Peyer's patch (tissue), 4 donors: ENCODE data around the gene AKR7A2. TPM values are rescaled to one million over a fixed set of nuclear protein-coding genes. Genes with fewer than 3 reads are reported as not detected.

ENCODE experiments used
- DNase-seq, 3 donors: peaks; one replicate each; pipeline ENCODE4 v3.0.0-alpha.2; 2017 to 2019
- H3K27ac ChIP-seq, 4 donors: fragments of 200-600 bp; sonication (generic); one replicate each; pipeline ENCODE4 v1.5.1; 2016 to 2019
- H3K27me3 ChIP-seq, 2 donors: fragments of 200-600 bp; sonication (generic); one replicate each; pipeline ENCODE4 v1.5.1; 2019
- H3K36me3 ChIP-seq, 3 donors: fragments of 200-600 bp; sonication (generic); one replicate each; pipeline ENCODE4 v1.5.1; 2016 to 2019
- H3K4me1 ChIP-seq, 4 donors: fragments of 200-600 bp; sonication (generic); one replicate each; pipeline ENCODE4 v1.5.1; 2016 to 2019
- H3K4me3 ChIP-seq, 4 donors: fragments of 200-600 bp; sonication (generic); 1 replicate in 3 of 4; 2 replicates in 1 of 4; pipeline ENCODE4 v1.5.1; 2016 to 2019; ENCODE audit warnings: mild to moderate bottlenecking in 1 of 4
- H3K9me3 ChIP-seq, 4 donors: fragments of 200-600 bp; sonication (generic); one replicate each; pipeline ENCODE4 v1.5.1; 2016 to 2019; ENCODE audit warnings: mild to moderate bottlenecking in 1 of 4
- POLR2A ChIP-seq, 2 donors: fragments of 450-650 bp; IDR thresholded peaks; one replicate each; pipeline ENCODE4 v1.5.1; 2017; ENCODE audit warnings: antibody characterized with exemption in 2 of 2, mild to moderate bottlenecking in 2 of 2, moderate library complexity in 2 of 2
- total RNA-seq, 4 donors: library from RNA; depleted of rRNA; stranded (reverse); fragments of >200 nt; gene quantifications; one replicate each; pipeline ENCODE4 v1.1.0, GENCODE V29; 2016
- TF ChIP-seq, protein P1 (sequence below), 6 experiments: fragments of 450-650 bp in 4 of 6; fragments of 200-600 bp in 2 of 6; sonication (generic) in 1 of 6; IDR thresholded peaks; one replicate each; pipeline ENCODE4 v1.5.1; 2017 to 2019; ENCODE audit warnings: antibody characterized with exemption in 6 of 6, mild to moderate bottlenecking in 3 of 6, moderate library complexity in 1 of 6

Gene AKR7A2
- total RNA-seq, 4 donors from 2014 or later = 56.1 to 168 (median 137) TPM

DNA sequence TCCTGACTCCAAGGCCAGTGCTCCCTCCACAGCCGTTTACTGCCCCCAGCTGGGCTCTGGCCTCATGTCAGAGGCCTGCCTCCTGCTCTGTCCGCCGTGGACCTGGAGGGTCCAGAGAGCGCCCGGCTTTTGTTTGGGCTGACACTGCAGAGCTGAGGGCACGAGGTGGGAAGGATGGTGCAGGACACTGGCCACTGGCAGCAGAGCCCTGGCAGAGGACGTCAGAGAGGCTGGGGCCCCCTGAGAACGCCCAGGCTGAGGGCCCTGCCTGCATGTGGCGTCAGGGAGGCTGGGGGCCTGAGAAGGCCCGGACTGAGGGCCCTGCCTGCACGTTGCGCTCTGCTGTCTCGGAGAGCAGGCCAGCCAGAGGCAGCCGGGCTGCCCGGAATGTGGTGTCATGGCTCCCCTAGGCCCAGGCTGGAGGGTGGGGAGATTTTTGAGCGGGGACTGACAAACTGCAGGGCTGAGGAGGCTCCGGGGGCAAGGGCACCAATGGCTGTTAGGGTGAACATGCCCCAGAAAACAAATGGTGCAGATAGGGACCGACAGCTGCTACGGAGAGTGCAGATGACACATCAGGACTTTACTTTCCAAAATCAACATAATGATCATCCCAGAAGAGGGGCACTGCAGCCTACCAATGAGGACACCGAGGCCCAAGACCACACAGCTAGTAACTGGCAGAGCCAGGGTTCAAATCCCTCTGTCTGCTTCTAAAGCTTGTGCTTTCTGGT lies 31.8 kb upstream of the AKR7A2 start:
- no peaks in the 10 kb centered on the region for H3K9me3 ChIP-seq
- peaks cover 0 to 13% (median 0%) of the 10 kb centered on the region in 4 donors for H3K4me1 ChIP-seq
- peaks cover 0 to 67% (median 0%) of the 10 kb centered on the region in 3 donors for H3K36me3 ChIP-seq
- TF ChIP-seq, protein P1, sequence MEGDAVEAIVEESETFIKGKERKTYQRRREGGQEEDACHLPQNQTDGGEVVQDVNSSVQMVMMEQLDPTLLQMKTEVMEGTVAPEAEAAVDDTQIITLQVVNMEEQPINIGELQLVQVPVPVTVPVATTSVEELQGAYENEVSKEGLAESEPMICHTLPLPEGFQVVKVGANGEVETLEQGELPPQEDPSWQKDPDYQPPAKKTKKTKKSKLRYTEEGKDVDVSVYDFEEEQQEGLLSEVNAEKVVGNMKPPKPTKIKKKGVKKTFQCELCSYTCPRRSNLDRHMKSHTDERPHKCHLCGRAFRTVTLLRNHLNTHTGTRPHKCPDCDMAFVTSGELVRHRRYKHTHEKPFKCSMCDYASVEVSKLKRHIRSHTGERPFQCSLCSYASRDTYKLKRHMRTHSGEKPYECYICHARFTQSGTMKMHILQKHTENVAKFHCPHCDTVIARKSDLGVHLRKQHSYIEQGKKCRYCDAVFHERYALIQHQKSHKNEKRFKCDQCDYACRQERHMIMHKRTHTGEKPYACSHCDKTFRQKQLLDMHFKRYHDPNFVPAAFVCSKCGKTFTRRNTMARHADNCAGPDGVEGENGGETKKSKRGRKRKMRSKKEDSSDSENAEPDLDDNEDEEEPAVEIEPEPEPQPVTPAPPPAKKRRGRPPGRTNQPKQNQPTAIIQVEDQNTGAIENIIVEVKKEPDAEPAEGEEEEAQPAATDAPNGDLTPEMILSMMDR (IDR thresholded peaks at IDR 0.05) = no peak
- TF ChIP-seq POLR2A (IDR thresholded peaks at IDR 0.05) = no peak
- no peaks in the 10 kb centered on the region for H3K27me3 ChIP-seq
- no peak for DNase-seq
- no peak overlapping the region for H3K4me3 ChIP-seq
- H3K27ac ChIP-seq = peak overlapping the region in 1 of 4 donors; percentile 18

GRCh38 chr1:19342894-19343616 lies 31.1 kb upstream of the AKR7A2 start:
- no peaks in the 10 kb centered on the region for H3K27me3 ChIP-seq
- peaks cover 0 to 13% (median 0%) of the 10 kb centered on the region in 4 donors for H3K4me1 ChIP-seq
- no peak for DNase-seq
- no peak for TF ChIP-seq POLR2A (IDR thresholded peaks at IDR 0.05)
- TF ChIP-seq, protein P1 (IDR thresholded peaks at IDR 0.05) = no peak
- peaks cover 0 to 71% (median 0%) of the 10 kb centered on the region in 3 donors for H3K36me3 ChIP-seq
- H3K27ac ChIP-seq = no peak overlapping the region
- no peak overlapping the region for H3K4me3 ChIP-seq
- H3K9me3 ChIP-seq = no peaks in the 10 kb centered on the region

- TF ChIP-seq, protein P1 (IDR thresholded peaks at IDR 0.05) = no peak
- TF ChIP-seq POLR2A (IDR thresholded peaks at IDR 0.05) = no peak
These were observed 30.3 kb upstream of the AKR7A2 start for GRCh38 chr1:19342062-19342750.

DNA sequence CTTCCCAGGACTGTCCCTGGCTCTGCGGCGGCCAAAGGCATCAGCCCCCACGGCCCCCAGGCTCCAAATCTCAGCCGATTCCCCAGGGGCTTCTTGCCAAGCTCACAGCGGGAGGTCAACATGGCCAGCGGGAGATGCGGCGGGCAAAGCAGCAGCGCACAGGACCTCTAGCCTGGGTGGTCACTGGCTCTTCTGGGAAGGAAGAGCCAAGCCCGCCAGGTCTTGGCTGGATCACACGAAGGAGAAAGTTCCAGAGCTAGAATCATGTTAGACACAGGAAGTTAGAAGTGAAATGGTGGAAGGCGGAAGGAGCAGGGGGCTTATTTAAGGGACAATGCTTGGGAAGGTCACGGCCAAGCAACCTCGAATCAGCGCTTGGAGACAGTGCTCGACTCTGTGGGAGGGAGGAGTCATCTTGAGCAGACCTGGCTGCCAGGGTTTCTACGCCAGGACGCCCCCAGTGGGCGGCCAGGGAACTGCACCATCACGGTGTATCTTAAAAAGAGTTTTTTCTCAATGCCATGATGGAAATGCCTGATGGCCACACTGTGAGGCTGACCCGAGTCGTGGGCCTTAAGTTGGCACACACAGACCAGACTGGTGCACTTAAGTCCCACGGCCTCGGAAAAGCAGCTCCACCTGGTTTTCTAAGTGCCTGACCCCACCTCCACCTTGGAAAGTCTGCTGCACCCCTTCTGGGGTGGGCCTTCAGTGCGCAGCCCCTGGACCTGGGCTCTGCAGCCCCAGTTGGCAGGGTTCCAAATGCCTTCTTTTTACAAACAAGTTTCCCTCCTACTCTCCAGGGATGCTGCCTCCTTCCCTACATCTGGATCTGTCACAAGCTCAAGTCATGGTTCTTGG lies 29.5 kb upstream of the AKR7A2 start:
- TF ChIP-seq, protein P1 (IDR thresholded peaks at IDR 0.05) = peak; percentile 45 to 90 (median 83)
- TF ChIP-seq POLR2A (IDR thresholded peaks at IDR 0.05) = no peak
- Histone ChIP-seq H3K4me1 (peaks cover 0 to 13% (median 0%) of the 10 kb centered on the region in 4 donors), H3K27me3 (no peaks in the 10 kb centered on the region), H3K27ac (no peak overlapping the region), H3K36me3 (peaks cover 0 to 75% (median 0%) of the 10 kb centered on the region in 3 donors), H3K9me3 (no peaks in the 10 kb centered on the region), H3K4me3 (no peak overlapping the region)
- peak; percentile 60 to 89 (median 80) for DNase-seq

More at GRCh38 chr1:19342062-19342750, 30.3 kb upstream of the AKR7A2 start:
- no peak for DNase-seq
- Histone ChIP-seq H3K4me3 (no peak overlapping the region), H3K9me3 (no peaks in the 10 kb centered on the region), H3K4me1 (peaks cover 0 to 13% (median 0%) of the 10 kb centered on the region in 4 donors), H3K36me3 (peaks cover 0 to 75% (median 0%) of the 10 kb centered on the region in 3 donors), H3K27me3 (no peaks in the 10 kb centered on the region), H3K27ac (peak overlapping the region in 1 of 4 donors; percentile 21)
